ENCODE results near the gene BORCS5. TPM values are rescaled to one million over a fixed set of nuclear protein-coding genes. Genes with fewer than 3 reads are reported as not detected.

The BORCS5 gene
- total RNA-seq, 4 donors from 2014 or later = 0.51 to 87.1 (median 17.9) TPM

- TF ChIP-seq POLR2A (IDR thresholded peaks at IDR 0.05) (no peak), CTCF (IDR thresholded peaks at IDR 0.05) (no peak)
- Histone ChIP-seq H3K4me1 (no peaks in the 10 kb centered on the region), H3K27ac (no peak overlapping the region), H3K4me3 (no peak overlapping the region), H3K36me3 (no peaks in the 10 kb centered on the region), H3K9me3 (no peaks in the 10 kb centered on the region), H3K27me3 (no peaks in the 10 kb centered on the region)
- intact Hi-C loops (cut with DNase I; ENCODE audit: low total_unique reads) = no loop called here
- no peak for DNase-seq
These were observed 104.4 kb downstream of the BORCS5 start for GRCh38 chr12:12460935-12461922.

- no peak for DNase-seq
- H3K36me3 ChIP-seq = no peaks in the 10 kb centered on the region
- no peaks in the 10 kb centered on the region for H3K27me3 ChIP-seq
- no peak overlapping the region for H3K27ac ChIP-seq
- no peaks in the 10 kb centered on the region for H3K9me3 ChIP-seq
- no peak for TF ChIP-seq POLR2A (IDR thresholded peaks at IDR 0.05)
- no peaks in the 10 kb centered on the region for H3K4me1 ChIP-seq
- intact Hi-C loops (cut with DNase I; ENCODE audit: low total_unique reads) = no loop called here
- no peak overlapping the region for H3K4me3 ChIP-seq
These were observed 105.0 kb downstream of the BORCS5 start for GRCh38 chr12:12461923-12462315.

GRCh38 chr12:12465522-12465921 is 108.6 kb downstream of the BORCS5 start:
- H3K27ac ChIP-seq = no peak overlapping the region
- TF ChIP-seq POLR2A (IDR thresholded peaks at IDR 0.05) = no peak
- no peak for TF ChIP-seq CTCF (IDR thresholded peaks at IDR 0.05)
- H3K4me1 ChIP-seq = no peaks in the 10 kb centered on the region
- intact Hi-C loops (cut with DNase I; ENCODE audit: low total_unique reads) = no loop called here
- H3K9me3 ChIP-seq = no peaks in the 10 kb centered on the region
- no peak overlapping the region for H3K4me3 ChIP-seq
- DNase-seq = no peak
- H3K36me3 ChIP-seq = no peaks in the 10 kb centered on the region
- no peaks in the 10 kb centered on the region for H3K27me3 ChIP-seq

- no peaks in the 10 kb centered on the region for H3K36me3 ChIP-seq
- no peak for DNase-seq
- intact Hi-C loops (cut with DNase I; ENCODE audit: low total_unique reads) = no loop called here
- TF ChIP-seq POLR2A (IDR thresholded peaks at IDR 0.05) (no peak), CTCF (IDR thresholded peaks at IDR 0.05) (no peak)
- no peak overlapping the region for H3K4me3 ChIP-seq
- H3K9me3 ChIP-seq = no peaks in the 10 kb centered on the region
- H3K4me1 ChIP-seq = no peaks in the 10 kb centered on the region
- no peak overlapping the region for H3K27ac ChIP-seq
- H3K27me3 ChIP-seq = no peaks in the 10 kb centered on the region
These were observed 109.3 kb downstream of the BORCS5 start for GRCh38 chr12:12466157-12466556.

GRCh38 chr12:12467264-12467663 is 110.4 kb downstream of the BORCS5 start:
- TF ChIP-seq CTCF (IDR thresholded peaks at IDR 0.05) (no peak), POLR2A (IDR thresholded peaks at IDR 0.05) (no peak)
- no peak overlapping the region for H3K27ac ChIP-seq
- intact Hi-C loops (cut with DNase I; ENCODE audit: low total_unique reads) = no loop called here

More at GRCh38 chr12:12467264-12467663, 110.4 kb downstream of the BORCS5 start:
- no peaks in the 10 kb centered on the region for H3K9me3 ChIP-seq
- H3K4me1 ChIP-seq = no peaks in the 10 kb centered on the region
- no peak for DNase-seq
- H3K27me3 ChIP-seq = no peaks in the 10 kb centered on the region
- no peaks in the 10 kb centered on the region for H3K36me3 ChIP-seq
- no peak overlapping the region for H3K4me3 ChIP-seq

Data from uterus (tissue), 4 donors.